PFSK-1 (cell line): ENCODE data around the gene CENPB.

ENCODE experiments used
- FOXP2 ChIP-seq: optimal IDR thresholded peaks from 2 replicates; pipeline ENCODE3; 2011; ENCODE audit warnings: borderline replicate concordance, control low read depth, inconsistent platforms; ENCODE audit not compliant: insufficient read depth; ENCODE audit errors: extremely low read length, extremely low read depth
- POLR2AphosphoS5 ChIP-seq: IDR thresholded peaks from 2 replicates; pipeline ENCODE4 v1.6.1; 2012; ENCODE audit warnings: low read depth, mild to moderate bottlenecking, control low read depth, low read length, moderate library complexity
- SIN3A ChIP-seq: IDR thresholded peaks from 2 replicates; pipeline ENCODE4 v1.6.1; 2012; ENCODE audit warnings: mild to moderate bottlenecking, low read length, moderate library complexity, borderline replicate concordance; ENCODE audit not compliant: insufficient read depth
- TAF1 ChIP-seq: IDR thresholded peaks from 2 replicates; pipeline ENCODE4 v1.6.1; 2012; ENCODE audit warnings: low read length, control low read depth, borderline replicate concordance; ENCODE audit not compliant: insufficient read depth
- TF ChIP-seq, protein P1 (sequence below), 2 experiments: IDR thresholded peaks; 2 replicates each; pipeline versions ENCODE4 v1.6.1 to v1.8.0; 2011 to 2012; ENCODE audit warnings: low read depth in 2 of 2, low read length in 2 of 2, control low read depth in 1 of 2, inconsistent platforms in 1 of 2, mild to moderate bottlenecking in 1 of 2, moderate library complexity in 1 of 2; ENCODE audit not compliant: insufficient read depth in 1 of 2

The CENPB gene

DNA sequence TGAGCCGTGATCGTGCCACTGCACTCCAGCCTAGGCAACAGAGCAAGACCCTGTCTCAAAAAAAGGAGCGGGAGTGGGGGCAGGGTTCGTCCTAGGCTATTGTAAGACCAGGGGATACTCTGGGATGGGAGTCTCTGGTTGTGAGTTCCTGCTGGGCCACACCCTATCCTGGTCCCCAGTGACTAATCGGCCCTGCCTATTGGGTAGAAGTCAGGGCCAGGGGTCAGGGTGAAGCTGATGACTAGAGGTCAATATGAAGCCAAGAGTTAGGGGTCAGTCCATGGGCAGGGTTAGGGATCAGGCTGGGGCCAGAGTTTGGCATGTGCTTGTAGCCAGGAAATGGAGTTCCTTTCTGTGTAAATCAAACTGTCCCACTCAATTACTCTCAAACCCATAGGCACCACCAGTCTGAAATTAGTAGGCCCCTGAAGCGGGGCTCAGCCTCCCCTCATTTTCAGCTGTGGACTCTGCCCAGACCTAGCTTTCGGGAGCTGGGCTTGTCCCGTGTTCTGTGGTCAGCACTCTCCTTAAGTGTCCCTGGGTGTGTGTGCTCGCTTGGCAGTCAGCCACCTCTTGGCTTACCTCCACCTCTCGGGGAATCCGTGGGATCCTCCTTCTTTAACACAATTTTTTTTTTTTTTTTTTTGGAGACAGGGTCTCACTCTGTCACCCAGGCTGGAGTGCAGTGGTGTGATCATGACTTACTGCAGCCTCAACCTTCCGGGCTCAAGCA lies 52.3 kb downstream of the CENPB start:
- no peak for TF ChIP-seq TAF1
- TF ChIP-seq POLR2AphosphoS5: no peak
- TF ChIP-seq, protein P1, sequence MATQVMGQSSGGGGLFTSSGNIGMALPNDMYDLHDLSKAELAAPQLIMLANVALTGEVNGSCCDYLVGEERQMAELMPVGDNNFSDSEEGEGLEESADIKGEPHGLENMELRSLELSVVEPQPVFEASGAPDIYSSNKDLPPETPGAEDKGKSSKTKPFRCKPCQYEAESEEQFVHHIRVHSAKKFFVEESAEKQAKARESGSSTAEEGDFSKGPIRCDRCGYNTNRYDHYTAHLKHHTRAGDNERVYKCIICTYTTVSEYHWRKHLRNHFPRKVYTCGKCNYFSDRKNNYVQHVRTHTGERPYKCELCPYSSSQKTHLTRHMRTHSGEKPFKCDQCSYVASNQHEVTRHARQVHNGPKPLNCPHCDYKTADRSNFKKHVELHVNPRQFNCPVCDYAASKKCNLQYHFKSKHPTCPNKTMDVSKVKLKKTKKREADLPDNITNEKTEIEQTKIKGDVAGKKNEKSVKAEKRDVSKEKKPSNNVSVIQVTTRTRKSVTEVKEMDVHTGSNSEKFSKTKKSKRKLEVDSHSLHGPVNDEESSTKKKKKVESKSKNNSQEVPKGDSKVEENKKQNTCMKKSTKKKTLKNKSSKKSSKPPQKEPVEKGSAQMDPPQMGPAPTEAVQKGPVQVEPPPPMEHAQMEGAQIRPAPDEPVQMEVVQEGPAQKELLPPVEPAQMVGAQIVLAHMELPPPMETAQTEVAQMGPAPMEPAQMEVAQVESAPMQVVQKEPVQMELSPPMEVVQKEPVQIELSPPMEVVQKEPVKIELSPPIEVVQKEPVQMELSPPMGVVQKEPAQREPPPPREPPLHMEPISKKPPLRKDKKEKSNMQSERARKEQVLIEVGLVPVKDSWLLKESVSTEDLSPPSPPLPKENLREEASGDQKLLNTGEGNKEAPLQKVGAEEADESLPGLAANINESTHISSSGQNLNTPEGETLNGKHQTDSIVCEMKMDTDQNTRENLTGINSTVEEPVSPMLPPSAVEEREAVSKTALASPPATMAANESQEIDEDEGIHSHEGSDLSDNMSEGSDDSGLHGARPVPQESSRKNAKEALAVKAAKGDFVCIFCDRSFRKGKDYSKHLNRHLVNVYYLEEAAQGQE (IDR thresholded peaks at IDR 0.05; ENCODE audit: insufficient read depth in 1 of 2, low read depth in 2 of 2, low read length in 2 of 2): no peak
- no peak for TF ChIP-seq FOXP2
- TF ChIP-seq SIN3A: no peak
